Left kidney (tissue), 1 donor: ENCODE results near the gene SF1. TPM values are rescaled to one million over a fixed set of nuclear protein-coding genes. Genes with fewer than 3 reads are reported as not detected.

Experiments used
- polyA plus RNA-seq: library from polyadenylated mRNA; unstranded; fragments of 120-200 nt; gene quantifications from one replicate; pipeline ENCODE4 v1.2.1, GENCODE V29; 2013; ENCODE audit not compliant: insufficient read length

Gene SF1
- polyA plus RNA-seq, 1 donor: 520 TPM

Other genes with a start within 250 kb of the SF1 start
- gene SLC22A11, start 222.6 kb downstream of the SF1 start, polyA plus RNA-seq: 29.3 TPM
- gene SLC22A12, start 187.3 kb downstream of the SF1 start, polyA plus RNA-seq: 3.8 TPM
- gene NRXN2, start 55.3 kb downstream of the SF1 start, polyA plus RNA-seq: 14.9 TPM
- 2.6 TPM for gene RASGRP2, start 34.4 kb downstream of the SF1 start, polyA plus RNA-seq
- gene PYGM, start 18.6 kb downstream of the SF1 start, polyA plus RNA-seq: 1.8 TPM
- gene MAP4K2, start 24.7 kb upstream of the SF1 start, polyA plus RNA-seq: 17.4 TPM
- gene MEN1, start 32.0 kb upstream of the SF1 start, polyA plus RNA-seq: 36.6 TPM
- 5.4 TPM for gene CDC42BPG, start 66.1 kb upstream of the SF1 start, polyA plus RNA-seq
- gene EHD1, start 100.1 kb upstream of the SF1 start, polyA plus RNA-seq: 56.5 TPM
- 16.4 TPM for gene ATG2A, start 138.7 kb upstream of the SF1 start, polyA plus RNA-seq
- 18.5 TPM for gene PPP2R5B, start 146.1 kb upstream of the SF1 start, polyA plus RNA-seq
- gene GPHA2, start 157.4 kb upstream of the SF1 start, polyA plus RNA-seq: 2.6 TPM
- gene MAJIN, start 193.6 kb upstream of the SF1 start, polyA plus RNA-seq: 0.88 TPM
- 3.2 TPM for gene BATF2, start 218.4 kb upstream of the SF1 start, polyA plus RNA-seq
- 45.6 TPM for gene ARL2, start 235.6 kb upstream of the SF1 start, polyA plus RNA-seq
- gene SNX15, start 248.9 kb upstream of the SF1 start, polyA plus RNA-seq: 22.3 TPM